GM12865 (cell line): ENCODE data around the gene ARHGEF7.

Source experiments
- DNase-seq: peaks from one replicate; pipeline ENCODE4 v3.0.0; 2010; ENCODE audit warnings: low read depth
- H3K4me3 ChIP-seq: 2 replicates; pipeline ENCODE4 v1.5.1; 2011; ENCODE audit warnings: mild to moderate bottlenecking, low read depth, low read length, control low read depth
- TF ChIP-seq, protein P1 (sequence below): IDR thresholded peaks from 2 replicates; pipeline ENCODE4 v1.5.1; 2011; ENCODE audit warnings: low read length, control low read depth, low read depth, inconsistent platforms; ENCODE audit not compliant: insufficient read depth; ENCODE audit errors: missing control alignments

ARHGEF7 gene

GRCh38 chr13:111344471-111345191 lies 229.5 kb downstream of the ARHGEF7 start:
- no peak overlapping the region for H3K4me3 ChIP-seq
- TF ChIP-seq, protein P1, sequence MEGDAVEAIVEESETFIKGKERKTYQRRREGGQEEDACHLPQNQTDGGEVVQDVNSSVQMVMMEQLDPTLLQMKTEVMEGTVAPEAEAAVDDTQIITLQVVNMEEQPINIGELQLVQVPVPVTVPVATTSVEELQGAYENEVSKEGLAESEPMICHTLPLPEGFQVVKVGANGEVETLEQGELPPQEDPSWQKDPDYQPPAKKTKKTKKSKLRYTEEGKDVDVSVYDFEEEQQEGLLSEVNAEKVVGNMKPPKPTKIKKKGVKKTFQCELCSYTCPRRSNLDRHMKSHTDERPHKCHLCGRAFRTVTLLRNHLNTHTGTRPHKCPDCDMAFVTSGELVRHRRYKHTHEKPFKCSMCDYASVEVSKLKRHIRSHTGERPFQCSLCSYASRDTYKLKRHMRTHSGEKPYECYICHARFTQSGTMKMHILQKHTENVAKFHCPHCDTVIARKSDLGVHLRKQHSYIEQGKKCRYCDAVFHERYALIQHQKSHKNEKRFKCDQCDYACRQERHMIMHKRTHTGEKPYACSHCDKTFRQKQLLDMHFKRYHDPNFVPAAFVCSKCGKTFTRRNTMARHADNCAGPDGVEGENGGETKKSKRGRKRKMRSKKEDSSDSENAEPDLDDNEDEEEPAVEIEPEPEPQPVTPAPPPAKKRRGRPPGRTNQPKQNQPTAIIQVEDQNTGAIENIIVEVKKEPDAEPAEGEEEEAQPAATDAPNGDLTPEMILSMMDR = no peak
- no peak for DNase-seq

DNA sequence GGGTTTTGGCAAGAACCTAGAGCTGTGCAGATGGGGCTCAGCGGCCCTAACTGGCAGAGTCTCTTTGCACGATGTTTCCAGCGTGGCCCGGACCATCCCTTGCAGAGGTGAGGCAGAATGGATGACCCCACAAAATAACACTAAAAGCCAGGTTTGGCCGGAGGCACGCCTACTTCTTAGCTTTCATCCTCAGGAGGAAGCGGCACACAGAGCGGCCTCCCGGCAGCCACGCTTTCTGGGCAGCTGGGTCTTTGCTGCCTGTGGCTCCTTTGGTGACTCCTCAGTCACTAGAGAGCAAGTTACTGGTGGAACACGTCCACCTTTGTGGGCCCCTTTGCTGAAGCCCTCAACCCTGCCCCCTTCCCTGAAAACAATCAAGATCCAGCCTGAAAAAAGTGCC lies 230.6 kb downstream of the ARHGEF7 start:
- TF ChIP-seq, protein P1 = no peak
- DNase-seq = no peak
- H3K4me3 ChIP-seq = no peak overlapping the region

DNA sequence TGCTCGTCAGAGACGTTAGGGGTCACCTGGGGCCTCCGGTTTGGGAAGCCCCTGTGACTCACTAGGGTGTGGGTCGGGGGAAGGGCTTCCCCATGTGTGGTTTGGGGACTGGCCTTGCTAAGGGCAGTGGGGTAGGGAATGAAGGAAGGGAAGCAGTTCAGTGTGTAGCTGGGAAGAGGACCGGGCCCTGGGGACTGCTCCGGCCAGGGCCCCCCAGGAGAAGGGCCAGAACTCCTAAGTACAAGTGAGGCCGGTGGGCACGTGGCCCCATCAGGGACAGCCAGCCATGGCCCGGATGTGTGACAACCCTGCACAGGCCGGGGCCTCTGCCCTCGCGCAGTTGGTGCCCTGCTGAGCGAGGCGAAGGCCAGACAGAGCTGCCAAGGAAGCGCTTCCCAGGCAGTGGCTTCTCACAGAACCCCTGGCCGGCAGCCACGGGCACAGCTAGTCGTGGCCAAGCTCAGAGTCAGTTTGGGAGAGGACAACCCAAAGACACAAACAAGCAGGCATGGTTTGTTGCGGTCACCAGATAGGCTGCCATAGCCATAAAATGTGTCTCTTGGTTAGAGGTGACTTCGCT lies 231.1 kb downstream of the ARHGEF7 start:
- no peak overlapping the region for H3K4me3 ChIP-seq
- TF ChIP-seq, protein P1 = no peak
- no peak for DNase-seq

DNA sequence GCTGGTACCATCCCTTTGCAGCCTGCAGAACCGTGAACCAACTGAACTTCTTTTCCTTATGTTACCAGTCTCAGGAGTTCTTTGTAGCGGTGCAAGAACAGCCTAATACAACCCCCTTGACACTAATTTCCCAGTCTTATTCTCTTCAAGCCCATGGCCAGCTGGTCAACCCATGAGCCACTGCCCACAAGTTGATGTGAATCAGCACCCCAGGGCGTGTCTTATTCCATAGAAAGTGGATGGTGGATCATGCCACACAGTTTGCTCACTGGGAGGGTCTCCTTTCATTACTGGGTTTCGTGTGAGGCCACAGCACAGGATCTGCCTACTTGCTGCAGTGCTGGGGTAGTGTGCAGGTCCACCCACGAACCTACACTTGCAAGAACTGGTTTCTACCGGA lies 232.3 kb downstream of the ARHGEF7 start:
- TF ChIP-seq, protein P1 = no peak
- DNase-seq = no peak
- H3K4me3 ChIP-seq = no peak overlapping the region

- TF ChIP-seq, protein P1 = no peak
- H3K4me3 ChIP-seq = no peak overlapping the region
- no peak for DNase-seq
These were observed 238.4 kb downstream of the ARHGEF7 start for GRCh38 chr13:111353508-111353907.

DNA sequence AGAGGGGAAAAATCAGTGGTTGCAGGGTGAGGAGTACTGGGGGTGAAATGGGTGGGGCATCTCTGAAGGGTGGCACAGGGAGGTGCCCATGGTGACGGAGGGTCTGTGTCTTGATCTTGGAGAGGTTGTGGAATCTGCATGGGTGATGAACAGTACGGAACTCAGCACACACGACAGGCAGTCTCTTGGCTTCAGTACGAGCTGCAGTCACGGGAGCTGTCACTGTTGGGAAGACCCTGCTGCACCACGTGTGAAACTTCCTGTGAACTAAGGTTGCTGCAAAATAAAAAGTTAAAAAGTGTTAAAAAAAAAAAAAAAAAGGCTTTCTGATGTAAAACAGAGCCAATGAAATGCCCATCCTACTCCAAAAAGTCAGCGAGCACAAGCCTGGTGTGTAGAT lies 239.7 kb downstream of the ARHGEF7 start:
- TF ChIP-seq, protein P1 = no peak
- no peak for DNase-seq
- H3K4me3 ChIP-seq = no peak overlapping the region
